GDM1 (cell line): ENCODE results near the gene DYTN.

Experiments
- DNase-seq: peaks from one replicate; lab custom pipeline; 2025; lab: John Stamatoyannopoulos, UW

The DYTN gene

GRCh38 chr2:206614811-206615210 lies 103.4 kb downstream of the DYTN start:
- no peak for DNase-seq

GRCh38 chr2:206611736-206612135 lies 106.5 kb downstream of the DYTN start:
- DNase-seq = no peak

GRCh38 chr2:206611191-206611590 lies 107.0 kb downstream of the DYTN start:
- DNase-seq = no peak

- no peak for DNase-seq
Observed at GRCh38 chr2:206610451-206610850, 107.7 kb downstream of the DYTN start.

- no peak for DNase-seq
Observed at GRCh38 chr2:206603243-206603642, 115.0 kb downstream of the DYTN start.
